Measurements from ENCODE around the gene PFN4.
"Not testable (repeated sequence)": the region's sequence is repeated elsewhere in the genome, so short reads cannot be mapped to it uniquely, and the experiment has no call there.

PFN4 gene

GRCh38 chr2:24111407-24111901 lies 11.7 kb downstream of the PFN4 start:
- DNase-seq (ENCODE audit: low spot score), result peak; percentile 64

GRCh38 chr2:24110660-24111303 lies 12.4 kb downstream of the PFN4 start:
- DNase-seq (ENCODE audit: low spot score), result no peak

- not testable (repeated sequence) for DNase-seq (ENCODE audit: low spot score)
Observed at GRCh38 chr2:24109431-24109830, 13.7 kb downstream of the PFN4 start.

GRCh38 chr2:24107336-24107735 lies 15.8 kb downstream of the PFN4 start:
- no peak for DNase-seq (ENCODE audit: low spot score)

- no peak for DNase-seq (ENCODE audit: low spot score)
Observed at GRCh38 chr2:24106786-24107185, 16.3 kb downstream of the PFN4 start.

- DNase-seq (ENCODE audit: low spot score), result no peak
Observed at GRCh38 chr2:24105816-24106215, 17.3 kb downstream of the PFN4 start.

- DNase-seq (ENCODE audit: low spot score), result no peak
Observed at GRCh38 chr2:24104906-24105305, 18.2 kb downstream of the PFN4 start.

- DNase-seq (ENCODE audit: low spot score), result no peak
Observed at GRCh38 chr2:24104110-24104650, 19.0 kb downstream of the PFN4 start.

- DNase-seq (ENCODE audit: low spot score), result no peak
Observed at GRCh38 chr2:24102677-24103076, 20.5 kb downstream of the PFN4 start.

GRCh38 chr2:24101992-24102391 lies 21.1 kb downstream of the PFN4 start:
- no peak for DNase-seq (ENCODE audit: low spot score)

- not testable (repeated sequence) for DNase-seq (ENCODE audit: low spot score)
Observed at GRCh38 chr2:24100732-24101131, 22.4 kb downstream of the PFN4 start.

GRCh38 chr2:24095171-24095677 lies 27.9 kb downstream of the PFN4 start:
- not testable (repeated sequence) for DNase-seq (ENCODE audit: low spot score)

- DNase-seq (ENCODE audit: low spot score), result not testable (repeated sequence)
Observed at GRCh38 chr2:24093270-24093669, 29.9 kb downstream of the PFN4 start.

GRCh38 chr2:24088821-24089359 lies 34.2 kb downstream of the PFN4 start:
- no peak for DNase-seq (ENCODE audit: low spot score)

- DNase-seq (ENCODE audit: low spot score), result no peak
Observed at GRCh38 chr2:24087032-24087431, 36.1 kb downstream of the PFN4 start.

GRCh38 chr2:24086241-24086640 lies 36.9 kb downstream of the PFN4 start:
- no peak for DNase-seq (ENCODE audit: low spot score)

- DNase-seq (ENCODE audit: low spot score), result no peak
Observed at GRCh38 chr2:24085200-24085489, 38.0 kb downstream of the PFN4 start.

GRCh38 chr2:24084386-24085199 lies 38.5 kb downstream of the PFN4 start, which contains the start of gene TP53I3:
Gene TP53I3 (minus strand): TSS chr2:24084834. CDS start chr2:24084326, 508 bp downstream.
- DNase-seq (ENCODE audit: low spot score), result peak; percentile 95

GRCh38 chr2:24083567-24084385 lies 39.4 kb downstream of the PFN4 start:
- DNase-seq (ENCODE audit: low spot score), result peak; percentile 79

- DNase-seq (ENCODE audit: low spot score), result no peak
Observed at GRCh38 chr2:24082787-24083566, 40.2 kb downstream of the PFN4 start.

- DNase-seq (ENCODE audit: low spot score), result no peak
Observed at GRCh38 chr2:24080701-24081100, 42.4 kb downstream of the PFN4 start.
